ENCODE data around the gene EMILIN2.

GRCh38 chr18:2933995-2934394 lies 87.2 kb downstream of the EMILIN2 start:
- TF ChIP-seq CTCF (conservative IDR thresholded peaks at IDR 0.05; ENCODE audit: low read length) (no peak), EZH2phosphoT487 (IDR thresholded peaks at IDR 0.05; ENCODE audit: borderline replicate concordance, low read depth, low read length) (no peak)
